ENCODE results near the gene ENDOD1. TPM values are rescaled to one million over a fixed set of nuclear protein-coding genes. Genes with fewer than 3 reads are reported as not detected.

ENDOD1 gene
- total RNA-seq, 1 donor from 2014 or later, result 47.9 TPM

DNA sequence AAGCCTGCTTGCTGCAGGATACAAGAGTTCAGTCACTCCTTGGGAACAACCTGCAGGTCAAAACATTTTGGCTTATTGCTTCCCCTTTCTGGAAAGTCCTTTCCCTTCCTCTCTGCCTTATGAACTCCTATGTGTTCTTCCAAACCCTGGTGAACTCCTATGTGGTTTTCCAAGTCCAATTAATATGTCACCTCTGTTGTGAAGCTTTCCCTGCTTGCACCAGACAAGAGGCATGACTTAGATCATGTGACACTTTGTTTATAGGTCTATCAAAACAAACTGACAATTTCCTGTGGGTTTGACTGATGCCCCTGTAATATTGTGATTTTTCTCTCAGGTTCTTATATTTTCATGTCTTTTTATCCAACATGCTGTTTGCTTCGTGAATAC, 64.2 kb downstream of the ENDOD1 start:
- H3K36me3 ChIP-seq, result no peaks in the 10 kb centered on the region
- peaks cover 53% of the 10 kb centered on the region for H3K4me1 ChIP-seq
- no peak overlapping the region for H3K4me3 ChIP-seq
- no peak for DNase-seq (ENCODE audit: extremely low spot score in 2 of 2)
- H3K27me3 ChIP-seq, result no peaks in the 10 kb centered on the region
- TF ChIP-seq POLR2A (IDR thresholded peaks at IDR 0.05), result no peak
- TF ChIP-seq POLR2AphosphoS5 (IDR thresholded peaks at IDR 0.05; ENCODE audit: insufficient read depth in 1 of 2, low read depth in 1 of 2), result no peak
- TF ChIP-seq, protein P1, sequence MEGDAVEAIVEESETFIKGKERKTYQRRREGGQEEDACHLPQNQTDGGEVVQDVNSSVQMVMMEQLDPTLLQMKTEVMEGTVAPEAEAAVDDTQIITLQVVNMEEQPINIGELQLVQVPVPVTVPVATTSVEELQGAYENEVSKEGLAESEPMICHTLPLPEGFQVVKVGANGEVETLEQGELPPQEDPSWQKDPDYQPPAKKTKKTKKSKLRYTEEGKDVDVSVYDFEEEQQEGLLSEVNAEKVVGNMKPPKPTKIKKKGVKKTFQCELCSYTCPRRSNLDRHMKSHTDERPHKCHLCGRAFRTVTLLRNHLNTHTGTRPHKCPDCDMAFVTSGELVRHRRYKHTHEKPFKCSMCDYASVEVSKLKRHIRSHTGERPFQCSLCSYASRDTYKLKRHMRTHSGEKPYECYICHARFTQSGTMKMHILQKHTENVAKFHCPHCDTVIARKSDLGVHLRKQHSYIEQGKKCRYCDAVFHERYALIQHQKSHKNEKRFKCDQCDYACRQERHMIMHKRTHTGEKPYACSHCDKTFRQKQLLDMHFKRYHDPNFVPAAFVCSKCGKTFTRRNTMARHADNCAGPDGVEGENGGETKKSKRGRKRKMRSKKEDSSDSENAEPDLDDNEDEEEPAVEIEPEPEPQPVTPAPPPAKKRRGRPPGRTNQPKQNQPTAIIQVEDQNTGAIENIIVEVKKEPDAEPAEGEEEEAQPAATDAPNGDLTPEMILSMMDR (IDR thresholded peaks at IDR 0.05), result no peak
- intact Hi-C loops (cut with DNase I), result loop anchor here (5.0 kb wide), 1 partner anchor 553 kb away; no protein-coding TSS in a partner anchor
- no peak overlapping the region for H3K27ac ChIP-seq
- H3K9me3 ChIP-seq, result no peaks in the 10 kb centered on the region

DNA sequence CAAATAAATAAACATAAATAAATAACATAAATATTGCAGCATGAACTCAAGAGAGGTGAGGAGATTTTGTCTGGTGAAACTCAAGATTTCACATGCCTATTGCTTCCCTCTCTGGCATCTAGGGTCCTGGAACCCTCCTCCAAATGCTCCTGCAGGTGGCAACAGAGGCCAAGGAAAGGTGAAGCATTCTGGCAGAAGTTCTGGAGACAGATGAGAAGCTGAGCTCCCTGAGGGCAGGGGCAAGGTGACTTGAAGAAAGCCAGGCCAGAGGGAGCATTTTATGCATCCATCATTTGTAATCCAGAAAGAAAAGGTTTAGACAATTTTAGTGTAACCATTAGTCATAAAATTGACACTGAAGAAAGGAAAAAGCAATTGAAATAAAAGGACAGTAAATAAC, 64.9 kb downstream of the ENDOD1 start:
- TF ChIP-seq POLR2A (IDR thresholded peaks at IDR 0.05), result no peak
- TF ChIP-seq, protein P1 (IDR thresholded peaks at IDR 0.05), result peak in 2 of 3 experiments; percentile 31 to 32
- TF ChIP-seq POLR2AphosphoS5 (IDR thresholded peaks at IDR 0.05; ENCODE audit: insufficient read depth in 1 of 2, low read depth in 1 of 2), result no peak
- H3K9me3 ChIP-seq, result no peaks in the 10 kb centered on the region
- H3K4me3 ChIP-seq, result no peak overlapping the region
- no peak overlapping the region for H3K27ac ChIP-seq
- no peaks in the 10 kb centered on the region for H3K27me3 ChIP-seq
- no peaks in the 10 kb centered on the region for H3K36me3 ChIP-seq
- H3K4me1 ChIP-seq, result peaks cover 47% of the 10 kb centered on the region
- DNase-seq (ENCODE audit: extremely low spot score in 2 of 2), result no peak
- intact Hi-C loops (cut with DNase I), result loop anchor here (5.0 kb wide), 1 partner anchor 553 kb away; no protein-coding TSS in a partner anchor

DNA sequence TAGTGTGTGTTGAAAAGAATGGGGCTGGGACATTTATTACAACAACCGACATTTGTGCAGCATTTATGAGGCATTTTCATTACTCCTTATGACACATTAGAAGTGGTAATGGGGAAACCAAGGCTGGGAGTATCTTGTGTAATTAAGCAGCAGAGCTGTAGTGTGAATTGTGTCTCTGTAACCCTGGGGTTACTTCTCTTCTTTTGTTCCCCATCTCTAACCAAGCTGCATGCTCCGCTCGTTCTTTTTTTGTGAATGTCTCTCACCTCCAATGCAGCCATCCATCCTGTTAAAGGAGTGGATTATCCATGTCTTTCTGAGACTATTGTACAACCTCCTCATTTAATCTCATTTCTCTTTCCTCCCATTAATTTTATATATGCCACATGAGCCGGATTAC, 65.7 kb downstream of the ENDOD1 start:
- no peak for DNase-seq (ENCODE audit: extremely low spot score in 2 of 2)
- Histone ChIP-seq H3K4me1 (peaks cover 39% of the 10 kb centered on the region), H3K27ac (no peak overlapping the region), H3K9me3 (no peaks in the 10 kb centered on the region), H3K27me3 (no peaks in the 10 kb centered on the region), H3K36me3 (no peaks in the 10 kb centered on the region), H3K4me3 (no peak overlapping the region)
- intact Hi-C loops (cut with DNase I), result no loop called here
- TF ChIP-seq POLR2A (IDR thresholded peaks at IDR 0.05) (no peak), POLR2AphosphoS5 (IDR thresholded peaks at IDR 0.05; ENCODE audit: insufficient read depth in 1 of 2, low read depth in 1 of 2) (no peak)
- TF ChIP-seq, protein P1 (IDR thresholded peaks at IDR 0.05), result no peak

GRCh38 chr11:95156133-95156721, 66.6 kb downstream of the ENDOD1 start:
- Histone ChIP-seq H3K9me3 (no peaks in the 10 kb centered on the region), H3K36me3 (no peaks in the 10 kb centered on the region), H3K4me1 (peaks cover 35% of the 10 kb centered on the region), H3K4me3 (no peak overlapping the region), H3K27me3 (no peaks in the 10 kb centered on the region), H3K27ac (peak overlapping the region; percentile 55)
- intact Hi-C loops (cut with DNase I), result no loop called here
- no peak for TF ChIP-seq POLR2AphosphoS5 (IDR thresholded peaks at IDR 0.05; ENCODE audit: insufficient read depth in 1 of 2, low read depth in 1 of 2)
- TF ChIP-seq POLR2A (IDR thresholded peaks at IDR 0.05), result no peak
- TF ChIP-seq, protein P1 (IDR thresholded peaks at IDR 0.05), result no peak
- DNase-seq (ENCODE audit: extremely low spot score in 2 of 2), result no peak

DNA sequence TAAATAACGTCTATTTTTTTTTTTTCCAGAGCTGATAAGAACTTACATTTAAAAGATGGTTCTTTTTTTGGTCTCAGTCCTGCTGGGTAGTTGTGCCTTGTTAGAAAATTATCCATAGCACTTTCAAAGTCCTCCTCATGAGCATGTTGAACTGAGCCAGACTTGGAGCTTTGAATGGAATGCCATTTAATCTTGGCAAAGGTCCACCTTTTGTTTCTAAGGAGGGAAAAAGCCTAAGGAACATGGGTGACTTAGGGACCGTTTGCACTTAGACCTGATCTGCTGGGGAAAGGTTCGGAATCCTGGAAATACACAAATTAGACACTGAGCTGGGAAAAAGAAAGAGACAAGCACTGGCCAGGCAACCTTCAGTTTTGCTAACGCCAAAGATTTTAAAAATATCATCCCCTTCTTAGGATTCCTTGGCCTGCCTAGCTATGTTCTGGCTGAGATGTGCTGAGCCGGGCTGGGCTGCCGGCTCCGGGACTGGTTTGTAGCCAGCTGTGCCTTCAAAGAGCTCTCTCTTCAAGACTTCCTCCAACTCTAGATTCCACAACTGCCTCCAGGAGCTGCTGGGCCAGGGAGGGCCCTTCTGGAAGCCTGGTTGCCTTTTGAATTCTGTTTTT, 67.4 kb downstream of the ENDOD1 start:
- Histone ChIP-seq H3K4me3 (no peak overlapping the region), H3K36me3 (no peaks in the 10 kb centered on the region), H3K4me1 (peaks cover 30% of the 10 kb centered on the region), H3K27ac (peak overlapping the region; percentile 55), H3K9me3 (no peaks in the 10 kb centered on the region), H3K27me3 (no peaks in the 10 kb centered on the region)
- TF ChIP-seq POLR2AphosphoS5 (IDR thresholded peaks at IDR 0.05; ENCODE audit: insufficient read depth in 1 of 2, low read depth in 1 of 2) (no peak), POLR2A (IDR thresholded peaks at IDR 0.05) (no peak)
- TF ChIP-seq, protein P1 (IDR thresholded peaks at IDR 0.05), result no peak
- DNase-seq (ENCODE audit: extremely low spot score in 2 of 2), result no peak
- intact Hi-C loops (cut with DNase I), result no loop called here

All from vagina (tissue), 2 donors.